Activated CD4-positive, alpha-beta T cell treated with anti-CD3 and anti-CD28 coated beads, Interleukin-2, Interleukin-6, amounts not matched to agents 100 ng/mL and 50 ng/mL, durations not matched to agents 16 hours and 8 hours (primary cell): ENCODE data around the gene TSC22D1.
"Not testable (repeated sequence)": the region's sequence is repeated elsewhere in the genome, so short reads cannot be mapped to it uniquely, and the experiment has no call there.

Experiments
- DNase-seq: peaks from one replicate; pipeline ENCODE4 v3.0.0-alpha.2; 2020

Gene TSC22D1

GRCh38 chr13:44575741-44576350 is at the start of gene TSC22D1:
TSC22D1 (minus strand) TSS chr13:44576330; CDS start chr13:44576074, 256 bp downstream.
- peak; percentile 54 for DNase-seq

GRCh38 chr13:44622708-44623107 is 46.6 kb upstream of the TSC22D1 start:
- no peak for DNase-seq

- DNase-seq, result no peak
Measured at GRCh38 chr13:44622261-44622660, 46.1 kb upstream of the TSC22D1 start.

GRCh38 chr13:44620057-44620456 is 43.9 kb upstream of the TSC22D1 start:
- no peak for DNase-seq

GRCh38 chr13:44619651-44620050 is 43.5 kb upstream of the TSC22D1 start:
- no peak for DNase-seq

GRCh38 chr13:44618326-44618725 is 42.2 kb upstream of the TSC22D1 start:
- DNase-seq, result no peak

GRCh38 chr13:44617648-44618047 is 41.5 kb upstream of the TSC22D1 start:
- no peak for DNase-seq

- no peak for DNase-seq
Measured at GRCh38 chr13:44609137-44609536, 33.0 kb upstream of the TSC22D1 start.

- DNase-seq, result no peak
Measured at GRCh38 chr13:44605721-44606120, 29.6 kb upstream of the TSC22D1 start.

GRCh38 chr13:44605275-44605674 is 29.1 kb upstream of the TSC22D1 start:
- no peak for DNase-seq

- no peak for DNase-seq
Measured at GRCh38 chr13:44601586-44601985, 25.5 kb upstream of the TSC22D1 start.

- not testable (repeated sequence) for DNase-seq
Measured at GRCh38 chr13:44593861-44594592, 17.9 kb upstream of the TSC22D1 start.

GRCh38 chr13:44592216-44592847 is 16.2 kb upstream of the TSC22D1 start:
- no peak for DNase-seq

GRCh38 chr13:44591316-44591715 is 15.2 kb upstream of the TSC22D1 start:
- no peak for DNase-seq

GRCh38 chr13:44583137-44583536 is 7.0 kb upstream of the TSC22D1 start:
- no peak for DNase-seq

- DNase-seq, result no peak
Measured at GRCh38 chr13:44578067-44578400, 1.9 kb upstream of the TSC22D1 start.

- DNase-seq, result peak; percentile 95
Measured at GRCh38 chr13:44577236-44578066, 1.3 kb upstream of the TSC22D1 start.

GRCh38 chr13:44576351-44577235 is 463 bp upstream of the TSC22D1 start:
- peak; percentile 19 for DNase-seq

- DNase-seq, result no peak
Measured at GRCh38 chr13:44575035-44575434, 1.1 kb downstream of the TSC22D1 start.

GRCh38 chr13:44574466-44574855 is 1.7 kb downstream of the TSC22D1 start:
- no peak for DNase-seq

GRCh38 chr13:44573790-44574465 is 2.2 kb downstream of the TSC22D1 start:
- DNase-seq, result peak; percentile 23

- DNase-seq, result no peak
Measured at GRCh38 chr13:44573071-44573470, 3.1 kb downstream of the TSC22D1 start.
